ENCODE results near the gene USH2A.

DNA sequence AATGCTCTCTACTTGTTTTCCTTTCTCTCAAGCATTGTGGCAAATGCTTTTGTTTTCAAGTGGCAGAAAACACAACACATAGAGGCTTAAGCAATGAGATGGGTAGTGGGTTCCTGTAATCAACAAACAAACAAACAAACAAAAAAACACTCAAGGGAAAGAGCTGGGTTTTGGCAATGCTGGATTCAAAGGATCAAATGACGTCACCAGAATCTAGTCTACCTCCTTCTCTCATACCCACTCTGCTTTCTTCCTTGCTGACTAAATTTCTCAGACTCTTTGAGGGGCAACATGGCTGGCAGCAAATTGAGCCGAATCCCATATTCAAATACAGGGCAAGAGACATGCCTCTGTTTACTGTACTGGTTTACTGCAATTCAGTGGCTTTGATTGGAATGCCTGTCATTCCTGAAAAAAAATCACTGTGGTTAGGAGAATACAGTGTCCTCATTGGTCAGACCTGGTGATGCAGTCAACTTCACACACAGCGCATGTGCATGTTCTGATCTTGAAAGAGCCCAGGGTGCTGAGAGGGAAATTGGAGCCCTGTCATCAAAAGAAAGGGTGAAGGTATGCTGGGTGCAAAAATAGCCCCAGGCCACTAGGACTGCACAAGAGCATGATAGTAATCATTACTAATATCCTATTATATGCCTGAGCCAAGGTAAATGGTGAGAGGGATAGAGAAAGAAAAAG lies 500.0 kb downstream of the USH2A start:
- TF ChIP-seq, protein P1, sequence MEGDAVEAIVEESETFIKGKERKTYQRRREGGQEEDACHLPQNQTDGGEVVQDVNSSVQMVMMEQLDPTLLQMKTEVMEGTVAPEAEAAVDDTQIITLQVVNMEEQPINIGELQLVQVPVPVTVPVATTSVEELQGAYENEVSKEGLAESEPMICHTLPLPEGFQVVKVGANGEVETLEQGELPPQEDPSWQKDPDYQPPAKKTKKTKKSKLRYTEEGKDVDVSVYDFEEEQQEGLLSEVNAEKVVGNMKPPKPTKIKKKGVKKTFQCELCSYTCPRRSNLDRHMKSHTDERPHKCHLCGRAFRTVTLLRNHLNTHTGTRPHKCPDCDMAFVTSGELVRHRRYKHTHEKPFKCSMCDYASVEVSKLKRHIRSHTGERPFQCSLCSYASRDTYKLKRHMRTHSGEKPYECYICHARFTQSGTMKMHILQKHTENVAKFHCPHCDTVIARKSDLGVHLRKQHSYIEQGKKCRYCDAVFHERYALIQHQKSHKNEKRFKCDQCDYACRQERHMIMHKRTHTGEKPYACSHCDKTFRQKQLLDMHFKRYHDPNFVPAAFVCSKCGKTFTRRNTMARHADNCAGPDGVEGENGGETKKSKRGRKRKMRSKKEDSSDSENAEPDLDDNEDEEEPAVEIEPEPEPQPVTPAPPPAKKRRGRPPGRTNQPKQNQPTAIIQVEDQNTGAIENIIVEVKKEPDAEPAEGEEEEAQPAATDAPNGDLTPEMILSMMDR (IDR thresholded peaks at IDR 0.05) = no peak
- TF ChIP-seq POLR2A (IDR thresholded peaks at IDR 0.05) = no peak

All from lower leg skin (tissue), 3 donors.